Mesothelial cell of epicardium (in vitro differentiated cells): ENCODE data around the gene ELMO1. TPM values are rescaled to one million over a fixed set of nuclear protein-coding genes. Genes with fewer than 3 reads are reported as not detected.

ENCODE experiments used
- DNase-seq, 2 experiments: peaks; one replicate each; pipeline ENCODE4 v3.0.0; 2021; ENCODE audit warnings: low spot score in 2 of 2; ENCODE audit not compliant: unreplicated experiment in 2 of 2
- H3K27ac Mint-ChIP-seq: 2 replicates; pipeline ENCODE4 v1.8.0; 2021; ENCODE audit warnings: mixed read lengths
- H3K27me3 Mint-ChIP-seq: 2 replicates; pipeline ENCODE4 v1.8.0; 2021; ENCODE audit warnings: low read depth, mixed read lengths
- H3K36me3 Mint-ChIP-seq: 2 replicates; pipeline ENCODE4 v1.8.0; 2021; ENCODE audit warnings: mixed read lengths
- H3K4me1 Mint-ChIP-seq: 2 replicates; pipeline ENCODE4 v1.8.0; 2021; ENCODE audit warnings: mixed read lengths
- H3K4me3 Mint-ChIP-seq: 2 replicates; pipeline ENCODE4 v1.8.0; 2021; ENCODE audit warnings: mild to moderate bottlenecking, moderate library complexity, mixed read lengths
- H3K9me3 Mint-ChIP-seq: 2 replicates; pipeline ENCODE4 v1.8.0; 2021; ENCODE audit warnings: mixed read lengths
- CTCF ChIP-seq: fragments of 200-600 bp; sonication (generic); IDR thresholded peaks from one replicate; pipeline ENCODE4 v1.5.0; 2021; ENCODE audit warnings: antibody characterized with exemption; ENCODE audit not compliant: unreplicated experiment
- total RNA-seq: library from RNA; stranded (reverse); gene quantifications from 3 replicates; pipeline ENCODE4 v1.2.1, GENCODE V29; 2021

Gene ELMO1
- total RNA-seq, 1 donor from 2014 or later, result 9.6 TPM

- no peak for TF ChIP-seq CTCF
- no peak overlapping the region for H3K27ac Mint-ChIP-seq
- no peak overlapping the region for H3K4me3 Mint-ChIP-seq
- no peaks in the 10 kb centered on the region for H3K27me3 Mint-ChIP-seq
- no peak for DNase-seq
- peaks cover 31% of the 10 kb centered on the region for H3K4me1 Mint-ChIP-seq
- H3K36me3 Mint-ChIP-seq, result no peaks in the 10 kb centered on the region
- no peaks in the 10 kb centered on the region for H3K9me3 Mint-ChIP-seq
Measured at GRCh38 chr7:36966039-36966438, 482.6 kb downstream of the ELMO1 start.

GRCh38 chr7:36965625-36966024 is 483.0 kb downstream of the ELMO1 start:
- Mint-ChIP-seq H3K27me3 (no peaks in the 10 kb centered on the region), H3K36me3 (no peaks in the 10 kb centered on the region), H3K4me3 (no peak overlapping the region), H3K27ac (no peak overlapping the region), H3K4me1 (peaks cover 35% of the 10 kb centered on the region), H3K9me3 (no peaks in the 10 kb centered on the region)
- DNase-seq, result no peak
- TF ChIP-seq CTCF, result no peak

- no peaks in the 10 kb centered on the region for H3K9me3 Mint-ChIP-seq
- no peak overlapping the region for H3K27ac Mint-ChIP-seq
- no peak overlapping the region for H3K4me3 Mint-ChIP-seq
- no peak for TF ChIP-seq CTCF
- H3K36me3 Mint-ChIP-seq, result no peaks in the 10 kb centered on the region
- H3K27me3 Mint-ChIP-seq, result no peaks in the 10 kb centered on the region
- no peak for DNase-seq
- H3K4me1 Mint-ChIP-seq, result peaks cover 41% of the 10 kb centered on the region
Measured at GRCh38 chr7:36964297-36964696, 484.4 kb downstream of the ELMO1 start.

DNA sequence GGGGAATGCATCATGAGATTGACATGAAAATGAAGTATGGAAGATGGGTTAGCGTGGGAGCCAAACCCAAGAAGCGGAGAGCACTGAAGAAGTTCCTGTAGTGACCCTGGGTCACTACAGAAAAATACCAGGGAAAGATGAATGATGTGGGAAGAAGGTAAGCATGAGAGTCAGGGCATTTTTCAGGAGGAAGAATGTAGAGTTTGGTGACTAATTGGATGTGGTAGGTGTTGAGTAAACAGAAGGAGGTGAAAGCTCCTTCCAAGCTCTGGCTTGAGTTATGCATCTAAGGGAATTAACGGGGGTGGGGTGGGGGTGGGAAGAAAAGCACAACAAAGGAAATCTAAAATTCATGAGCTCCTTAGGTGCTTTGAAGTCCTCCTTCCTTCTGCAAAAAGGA is 486.3 kb downstream of the ELMO1 start:
- Mint-ChIP-seq H3K4me1 (peaks cover 41% of the 10 kb centered on the region), H3K27ac (no peak overlapping the region), H3K9me3 (no peaks in the 10 kb centered on the region), H3K4me3 (no peak overlapping the region), H3K27me3 (no peaks in the 10 kb centered on the region), H3K36me3 (no peaks in the 10 kb centered on the region)
- no peak for DNase-seq
- no peak for TF ChIP-seq CTCF

GRCh38 chr7:36961693-36962092 is 487.0 kb downstream of the ELMO1 start:
- TF ChIP-seq CTCF, result no peak
- peaks cover 40% of the 10 kb centered on the region for H3K4me1 Mint-ChIP-seq

DNA sequence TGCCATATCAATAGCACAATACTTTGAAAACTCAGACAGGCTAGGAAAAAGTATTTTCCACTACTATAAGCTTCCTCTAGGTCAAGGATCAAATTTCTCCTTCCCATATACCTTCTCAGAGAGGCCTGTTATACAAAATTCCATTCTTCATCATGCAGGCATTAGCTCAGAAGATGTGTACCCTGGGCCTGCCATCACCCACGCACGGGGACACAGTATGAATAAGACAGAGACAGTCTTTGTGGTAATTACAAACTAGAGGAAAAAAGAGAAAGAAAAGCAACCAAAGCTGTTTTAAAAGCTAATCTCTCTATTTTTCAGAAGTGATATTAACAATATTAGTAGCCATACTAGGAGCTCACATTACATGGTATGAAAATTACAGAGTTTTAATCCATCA is 487.6 kb downstream of the ELMO1 start:
- peak overlapping the region; percentile 29 for H3K27ac Mint-ChIP-seq
- DNase-seq, result no peak

More at GRCh38 chr7:36961693-36962092, 487.0 kb downstream of the ELMO1 start:
- no peak for DNase-seq
- H3K4me3 Mint-ChIP-seq, result no peak overlapping the region
- H3K9me3 Mint-ChIP-seq, result no peaks in the 10 kb centered on the region
- H3K27me3 Mint-ChIP-seq, result no peaks in the 10 kb centered on the region
- no peak overlapping the region for H3K27ac Mint-ChIP-seq
- H3K36me3 Mint-ChIP-seq, result no peaks in the 10 kb centered on the region

More for the DNA sequence above, 487.6 kb downstream of the ELMO1 start:
- no peak for TF ChIP-seq CTCF
- H3K36me3 Mint-ChIP-seq, result no peaks in the 10 kb centered on the region
- no peaks in the 10 kb centered on the region for H3K9me3 Mint-ChIP-seq
- no peak overlapping the region for H3K4me3 Mint-ChIP-seq
- H3K4me1 Mint-ChIP-seq, result peaks cover 34% of the 10 kb centered on the region
- no peaks in the 10 kb centered on the region for H3K27me3 Mint-ChIP-seq
